Panc1 (cell line): Measurements from ENCODE around the gene CUEDC2.

Experiments
- CTCF ChIP-seq: fragments of 450-650 bp; IDR thresholded peaks from 2 replicates; pipeline ENCODE4 v1.5.1; 2017; ENCODE audit warnings: mild to moderate bottlenecking
- POLR2AphosphoS5 ChIP-seq: IDR thresholded peaks from 2 replicates; pipeline ENCODE4 v1.6.1; 2012; ENCODE audit warnings: mild to moderate bottlenecking, low read depth, low read length, moderate library complexity

GRCh38 chr10:102425444-102425843, 6.9 kb downstream of the CUEDC2 start:
- no peak for TF ChIP-seq CTCF
- TF ChIP-seq POLR2AphosphoS5 = no peak
